HUES6 (cell line): ENCODE data around the gene KCTD7.
"Not testable (repeated sequence)": the region's sequence is repeated elsewhere in the genome, so short reads cannot be mapped to it uniquely, and the experiment has no call there.

Experiments used
- H3K27ac ChIP-seq: 2 replicates; pipeline ENCODE4 v1.7.0; 2013; ENCODE audit warnings: low read depth, mild to moderate bottlenecking, low read length, inconsistent platforms
- H3K27me3 ChIP-seq: 2 replicates; pipeline ENCODE4 v1.6.1; 2013; ENCODE audit warnings: low read length; ENCODE audit not compliant: control insufficient read depth, insufficient read depth
- H3K36me3 ChIP-seq: 2 replicates; pipeline ENCODE4 v1.6.1; 2013; ENCODE audit warnings: low read length; ENCODE audit not compliant: control insufficient read depth, insufficient read depth
- H3K4me1 ChIP-seq: 2 replicates; pipeline ENCODE4 v1.6.1; 2013; ENCODE audit warnings: low read length; ENCODE audit not compliant: control insufficient read depth, insufficient read depth
- H3K4me3 ChIP-seq: 2 replicates; pipeline ENCODE4 v1.5.1; 2013; ENCODE audit warnings: low read depth, low read length
- H3K9ac ChIP-seq: one replicate; pipeline ENCODE4 v1.6.1; 2013; ENCODE audit warnings: mild to moderate bottlenecking, low read length
- H3K9me3 ChIP-seq: 2 replicates; pipeline ENCODE4 v1.6.1; 2013; ENCODE audit warnings: low read depth, low read length; ENCODE audit not compliant: control insufficient read depth, insufficient read depth

KCTD7 gene

GRCh38 chr7:66685663-66686062 is 57.0 kb downstream of the KCTD7 start:
- not testable (repeated sequence) for H3K27me3 ChIP-seq, H3K4me3 ChIP-seq, H3K9ac ChIP-seq, H3K9me3 ChIP-seq, H3K27ac ChIP-seq, H3K36me3 ChIP-seq, H3K4me1 ChIP-seq

DNA sequence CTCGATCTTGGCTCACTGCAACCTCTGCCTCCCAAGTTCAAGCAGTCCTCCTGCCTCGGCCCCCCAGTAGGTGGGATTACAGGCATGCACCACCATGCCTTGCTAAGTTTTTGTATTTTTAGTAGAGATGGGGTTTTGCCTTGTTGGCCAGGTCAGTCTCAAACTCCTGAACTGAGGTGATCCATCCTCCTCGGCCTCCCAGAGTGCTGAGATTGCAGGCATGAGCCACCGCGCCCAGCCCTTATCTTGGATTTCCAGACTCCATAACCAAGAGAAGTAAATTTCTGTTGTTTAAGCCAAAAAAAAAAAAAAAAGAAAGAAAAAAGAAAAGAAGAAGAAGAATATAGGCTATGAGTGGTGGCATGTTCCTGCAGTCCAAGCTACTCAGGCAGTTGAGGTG is 58.5 kb downstream of the KCTD7 start:
- Histone ChIP-seq H3K27me3 (no peaks in the 10 kb centered on the region), H3K4me1 (no peaks in the 10 kb centered on the region; the same call in 1 of the 2 replicates), H3K27ac (no peak overlapping the region), H3K4me3 (no peak overlapping the region), H3K9me3 (no peaks in the 10 kb centered on the region), H3K36me3 (no peaks in the 10 kb centered on the region), H3K9ac (no peak overlapping the region)

- not testable (repeated sequence) for H3K36me3 ChIP-seq, H3K4me3 ChIP-seq, H3K4me1 ChIP-seq, H3K27ac ChIP-seq, H3K9me3 ChIP-seq, H3K9ac ChIP-seq, H3K27me3 ChIP-seq
These were observed 59.0 kb downstream of the KCTD7 start for GRCh38 chr7:66687672-66688071.

- no peak overlapping the region for H3K27ac ChIP-seq
- no peaks in the 10 kb centered on the region for H3K36me3 ChIP-seq
- no peak overlapping the region for H3K9ac ChIP-seq
- no peaks in the 10 kb centered on the region for H3K9me3 ChIP-seq
- no peak overlapping the region for H3K4me3 ChIP-seq
- no peaks in the 10 kb centered on the region for H3K27me3 ChIP-seq
- no peaks in the 10 kb centered on the region; the same call in 1 of the 2 replicates for H3K4me1 ChIP-seq
These were observed 60.4 kb downstream of the KCTD7 start for GRCh38 chr7:66689081-66689480.

GRCh38 chr7:66693331-66693730 is 64.7 kb downstream of the KCTD7 start:
- Histone ChIP-seq H3K27ac (no peak overlapping the region), H3K27me3 (no peaks in the 10 kb centered on the region), H3K4me1 (no peaks in the 10 kb centered on the region)

More at GRCh38 chr7:66693331-66693730, 64.7 kb downstream of the KCTD7 start:
- H3K9me3 ChIP-seq, result no peaks in the 10 kb centered on the region
- H3K9ac ChIP-seq, result no peak overlapping the region
- no peaks in the 10 kb centered on the region for H3K36me3 ChIP-seq
- H3K4me3 ChIP-seq, result no peak overlapping the region
